Measurements from ENCODE around the gene ALG8. TPM values are rescaled to one million over a fixed set of nuclear protein-coding genes. Genes with fewer than 3 reads are reported as not detected.
A peak's percentile ranks its signal among the peaks of the same experiment; 100 is the strongest.

Gene ALG8
- polyA plus RNA-seq, 1 donor from 2014 or later = 42.1 TPM

- H3K9ac ChIP-seq (ENCODE audit: low read length) = peak overlapping the region; percentile 83
- H3K27ac ChIP-seq (ENCODE audit: low read length) = no peak overlapping the region
- no peak for TF ChIP-seq REST (IDR thresholded peaks at IDR 0.05; ENCODE audit: borderline replicate concordance)
- no peak for TF ChIP-seq POLR2AphosphoS5 (IDR thresholded peaks at IDR 0.05)
- H3K36me3 ChIP-seq (ENCODE audit: insufficient read depth, low read length) = no peaks in the 10 kb centered on the region
- H4K20me1 ChIP-seq (ENCODE audit: insufficient read depth) = no peaks in the 10 kb centered on the region
- no peaks in the 10 kb centered on the region for H3F3A ChIP-seq (ENCODE audit: insufficient read depth, low read length, poor library complexity, severe bottlenecking)
- H3K27me3 ChIP-seq (ENCODE audit: insufficient read depth, low read depth, low read length) = no peaks in the 10 kb centered on the region
- peak overlapping the region; percentile 84 for H3K4me3 ChIP-seq (ENCODE audit: low read length)
- peak overlapping the region; percentile 43 for H2AFZ ChIP-seq (ENCODE audit: low read depth, low read length)
- no peaks in the 10 kb centered on the region for H3K9me3 ChIP-seq (ENCODE audit: low read length)
- H3K79me2 ChIP-seq (replicated peaks; ENCODE audit: insufficient read depth, low read length) = peaks cover 46% of the 10 kb centered on the region
- no peaks in the 10 kb centered on the region for H3K9me2 ChIP-seq (ENCODE audit: insufficient read depth, low read length)
- peak overlapping the region; percentile 33 for H3K4me2 ChIP-seq (ENCODE audit: low read length)
Measured at GRCh38 chr11:78080084-78080817, 59.2 kb downstream of the ALG8 start.

- H3K9ac ChIP-seq (ENCODE audit: low read length) = peak within 1 kb of the TSS; percentile 83
- H3K36me3 ChIP-seq (ENCODE audit: insufficient read depth, low read length) = no peaks in the 10 kb centered on the region
- no peaks in the 10 kb centered on the region for H4K20me1 ChIP-seq (ENCODE audit: insufficient read depth)
- peak within 1 kb of the TSS; percentile 82 for H3K4me2 ChIP-seq (ENCODE audit: low read length)
- H3K79me2 ChIP-seq (replicated peaks; ENCODE audit: insufficient read depth, low read length) = peaks cover 54% of the 10 kb centered on the region
- H3K27me3 ChIP-seq (ENCODE audit: insufficient read depth, low read depth, low read length) = no peaks in the 10 kb centered on the region
- H3K27ac ChIP-seq (ENCODE audit: low read length) = peak within 1 kb of the TSS; percentile 55
- H2AFZ ChIP-seq (ENCODE audit: low read depth, low read length) = peak within 1 kb of the TSS; percentile 43
- TF ChIP-seq EZH2 (IDR thresholded peaks at IDR 0.05; ENCODE audit: borderline replicate concordance, insufficient read depth, low read length, poor library complexity, severe bottlenecking) = no peak
- no peak for TF ChIP-seq REST (IDR thresholded peaks at IDR 0.05; ENCODE audit: borderline replicate concordance)
- peak; percentile 82 for TF ChIP-seq POLR2AphosphoS5 (IDR thresholded peaks at IDR 0.05)
- no peak for TF ChIP-seq EP300 (conservative IDR thresholded peaks at IDR 0.05; ENCODE audit: poor library complexity, severe bottlenecking)
- peak; percentile 39 for TF ChIP-seq RAD21 (conservative IDR thresholded peaks at IDR 0.05)
- TF ChIP-seq CTCF (IDR thresholded peaks at IDR 0.05; ENCODE audit: poor library complexity, severe bottlenecking) = no peak
- TF ChIP-seq SMC3 (conservative IDR thresholded peaks at IDR 0.05; ENCODE audit: poor library complexity) = peak; percentile 34
- TF ChIP-seq TAF1 (IDR thresholded peaks at IDR 0.05; ENCODE audit: low read depth) = peak; percentile 74
- H3F3A ChIP-seq (ENCODE audit: insufficient read depth, low read length, poor library complexity, severe bottlenecking) = no peaks in the 10 kb centered on the region
- no peaks in the 10 kb centered on the region for H3K9me3 ChIP-seq (ENCODE audit: low read length)
- H3K4me3 ChIP-seq (ENCODE audit: low read length) = peak within 1 kb of the TSS; percentile 84
- no peaks in the 10 kb centered on the region for H3K9me2 ChIP-seq (ENCODE audit: insufficient read depth, low read length)
Measured at GRCh38 chr11:78079232-78080083, 60.0 kb downstream of the ALG8 start, which contains the start of gene NDUFC2. Gene NDUFC2, minus strand, starts transcription at chr11:78079862. Its CDS starts 118 bp downstream, at chr11:78079744.
